Fibroblast of the aortic adventitia (primary cell): Measurements from ENCODE around the gene PIP5K1B. TPM values are rescaled to one million over a fixed set of nuclear protein-coding genes. Genes with fewer than 3 reads are reported as not detected.

Experiments
- DNase-seq: peaks from one replicate; pipeline ENCODE4 v3.0.0-alpha.2; 2010; ENCODE audit warnings: low read depth
- H3K4me3 ChIP-seq: 2 replicates; pipeline ENCODE4 v1.5.1; 2011; ENCODE audit warnings: low read depth, mild to moderate bottlenecking, control low read depth, low read length, moderate library complexity
- small RNA-seq: library from RNA; depleted of rRNA; stranded (forward); fragments of <200 nt; gene quantifications from one replicate; pipeline ENCODE3, GENCODE V24; 2012
- total RNA-seq: library from RNA; depleted of rRNA; stranded (reverse); fragments of >200 nt; gene quantifications from 2 replicates; pipeline ENCODE4 v1.2.3, GENCODE V29; 2012; ENCODE audit warnings: low replicate concordance
- TF ChIP-seq, protein P1 (sequence below): IDR thresholded peaks from 2 replicates; pipeline ENCODE4 v1.5.1; 2011; ENCODE audit warnings: mild to moderate bottlenecking, low read length, control low read depth, inconsistent platforms; ENCODE audit not compliant: insufficient read depth

Gene PIP5K1B
- total RNA-seq, 1 donor, result not detected

DNA sequence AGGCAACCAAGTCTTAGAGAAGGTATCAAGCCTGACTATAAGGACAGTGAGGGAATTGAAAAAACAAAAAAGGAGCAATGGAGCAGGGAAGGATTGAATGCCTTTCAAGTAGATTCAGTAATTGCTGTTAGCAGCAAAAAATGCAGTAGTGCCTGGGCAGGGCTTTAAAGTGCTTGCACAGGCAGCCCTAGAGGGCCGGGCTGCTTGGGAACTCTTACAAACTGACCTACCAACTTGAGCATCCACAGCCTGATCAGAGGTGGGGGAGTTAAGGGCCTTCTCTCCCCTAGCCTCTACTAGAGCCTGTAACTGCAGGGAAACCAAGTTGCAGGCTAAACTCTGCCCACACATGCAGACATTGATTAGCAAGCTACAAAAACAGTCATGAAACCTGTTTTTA lies 349.9 kb downstream of the PIP5K1B start:
- no peak overlapping the region for H3K4me3 ChIP-seq
- peak; percentile 22 for DNase-seq
- TF ChIP-seq, protein P1, sequence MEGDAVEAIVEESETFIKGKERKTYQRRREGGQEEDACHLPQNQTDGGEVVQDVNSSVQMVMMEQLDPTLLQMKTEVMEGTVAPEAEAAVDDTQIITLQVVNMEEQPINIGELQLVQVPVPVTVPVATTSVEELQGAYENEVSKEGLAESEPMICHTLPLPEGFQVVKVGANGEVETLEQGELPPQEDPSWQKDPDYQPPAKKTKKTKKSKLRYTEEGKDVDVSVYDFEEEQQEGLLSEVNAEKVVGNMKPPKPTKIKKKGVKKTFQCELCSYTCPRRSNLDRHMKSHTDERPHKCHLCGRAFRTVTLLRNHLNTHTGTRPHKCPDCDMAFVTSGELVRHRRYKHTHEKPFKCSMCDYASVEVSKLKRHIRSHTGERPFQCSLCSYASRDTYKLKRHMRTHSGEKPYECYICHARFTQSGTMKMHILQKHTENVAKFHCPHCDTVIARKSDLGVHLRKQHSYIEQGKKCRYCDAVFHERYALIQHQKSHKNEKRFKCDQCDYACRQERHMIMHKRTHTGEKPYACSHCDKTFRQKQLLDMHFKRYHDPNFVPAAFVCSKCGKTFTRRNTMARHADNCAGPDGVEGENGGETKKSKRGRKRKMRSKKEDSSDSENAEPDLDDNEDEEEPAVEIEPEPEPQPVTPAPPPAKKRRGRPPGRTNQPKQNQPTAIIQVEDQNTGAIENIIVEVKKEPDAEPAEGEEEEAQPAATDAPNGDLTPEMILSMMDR, result no peak

DNA sequence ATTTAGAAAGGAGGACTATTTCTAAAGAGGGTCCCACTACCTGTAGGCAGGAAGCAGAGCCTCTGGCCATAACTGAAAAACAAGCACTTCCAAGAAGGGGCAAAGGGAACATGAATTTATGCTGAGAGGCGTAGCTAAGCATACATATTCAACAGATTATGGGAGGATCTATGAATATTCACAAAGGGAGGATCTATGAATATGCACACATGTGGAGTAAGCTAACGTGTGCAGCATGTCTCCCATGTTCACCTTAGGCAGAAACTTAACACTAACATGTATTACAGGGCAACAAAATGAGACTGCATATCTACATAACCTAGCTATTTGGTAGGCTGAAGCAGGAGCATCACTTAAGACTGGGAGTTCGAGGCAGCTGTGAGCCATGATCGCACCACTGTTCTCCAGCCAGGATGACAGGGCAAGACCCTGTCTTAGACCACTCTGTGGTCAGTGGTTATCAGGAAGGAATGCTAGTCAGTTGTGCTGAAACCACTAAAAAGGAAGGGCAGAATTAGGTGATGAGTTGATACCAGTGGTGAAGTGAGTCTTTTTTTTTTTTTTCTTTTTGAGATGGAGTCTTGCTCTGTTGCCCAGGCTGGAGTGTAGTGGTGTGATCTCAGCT lies 351.3 kb downstream of the PIP5K1B start:
- H3K4me3 ChIP-seq, result no peak overlapping the region
- no peak for DNase-seq
- TF ChIP-seq, protein P1, result no peak

DNA sequence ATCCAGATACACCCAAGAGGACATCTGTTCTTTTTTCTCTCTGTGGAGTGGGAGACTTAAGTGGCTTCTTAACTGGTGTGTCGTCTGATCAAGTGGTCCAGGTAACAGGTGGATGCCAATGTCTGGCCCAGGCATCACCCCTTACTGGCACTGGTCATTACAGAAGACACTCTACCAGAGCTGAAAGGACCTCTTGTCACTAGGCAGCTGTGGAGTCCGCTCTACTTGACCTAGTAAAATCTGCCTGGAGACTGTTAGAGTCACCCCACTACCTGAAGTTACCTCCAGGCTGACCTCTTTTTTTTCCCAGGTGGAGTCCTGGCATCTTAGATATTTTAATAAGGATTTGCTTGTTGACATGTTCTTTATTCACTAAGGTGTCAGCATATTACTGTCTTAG lies 353.1 kb downstream of the PIP5K1B start:
- DNase-seq, result no peak
- TF ChIP-seq, protein P1, result no peak

More for the DNA sequence above, 353.1 kb downstream of the PIP5K1B start:
- H3K4me3 ChIP-seq, result no peak overlapping the region

Small RNA genes within 50 kb of the gene (small RNA-seq; reads per million reads assigned to genes)
- not detected for gene RNU6-820P

Other genes starting within 250 kb of the PIP5K1B start
- not detected in 2 replicates for gene TMEM252, start 164.4 kb upstream of the PIP5K1B start, total RNA-seq